ENCODE measurements around the gene MAGI2. TPM values are rescaled to one million over a fixed set of nuclear protein-coding genes. Genes with fewer than 3 reads are reported as not detected.
A peak's percentile ranks its signal among the peaks of the same experiment; 100 is the strongest.

MAGI2 gene
- total RNA-seq (2014; rRNA removed; shearing (Covaris generic)) (0.03 TPM in 1 of 2 replicates, not detected in the other), total RNA-seq (2022) (0.13 and 0.17 TPM in 2 replicates), Bru-seq, nascent RNA (percentile 1 among the genes with signal in this experiment), BruChase-seq, experiment 1, labeled RNA remaining after a 6-hour chase (percentile 0 among the genes with signal in this experiment), BruChase-seq, experiment 2, labeled RNA remaining after a 2-hour chase (percentile 0 among the genes with signal in this experiment)
- long read RNA-seq, partial matches to known transcripts, result 0 of 1 reads
- long read RNA-seq, other reads (novel, unspliced or antisense), result 1 of 1 reads

DNA sequence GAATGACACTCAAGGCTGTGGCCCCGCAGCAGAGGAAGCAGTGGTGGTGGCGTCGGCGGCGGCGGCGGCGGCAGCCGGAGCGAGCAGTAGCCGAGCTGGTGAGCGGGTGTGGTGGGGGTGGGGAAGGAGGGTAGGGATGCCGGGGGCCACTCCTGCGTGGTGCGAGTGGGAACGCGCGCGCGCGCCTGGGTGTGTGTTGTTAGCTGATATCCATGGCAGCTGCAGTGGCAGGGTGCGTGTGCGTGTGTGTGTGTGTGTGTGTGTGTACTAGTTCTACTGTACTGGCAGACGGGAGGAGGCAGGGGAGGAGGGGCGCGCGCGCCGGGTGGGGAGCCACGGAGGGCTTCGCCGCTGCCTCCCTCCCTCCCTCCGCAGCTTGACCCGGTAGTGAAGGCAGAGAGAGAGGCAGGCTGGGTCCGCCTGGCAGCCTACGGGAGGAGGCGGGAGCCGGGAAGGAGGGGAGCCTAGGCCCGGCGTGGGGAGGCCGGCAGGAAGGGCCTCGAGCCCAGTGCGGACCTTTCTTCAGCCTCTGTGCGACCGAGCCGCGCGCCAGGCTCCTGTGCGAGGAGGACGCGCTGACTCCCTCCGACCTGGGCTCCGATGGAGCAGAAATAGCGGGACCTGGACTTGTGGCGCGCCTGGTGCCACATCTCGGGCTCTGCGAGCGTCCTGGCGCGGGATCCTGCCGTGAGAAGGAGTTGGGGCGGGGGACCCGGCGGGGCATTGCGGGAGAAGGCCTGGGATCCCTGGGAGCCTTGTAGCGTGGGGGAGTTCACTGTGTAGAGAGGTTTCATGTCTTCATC lies at the start of gene MAGI2:
MAGI2 (minus strand) TSS at position 110 of the 803 bp plus-strand sequence. CDS start 347 bp downstream, outside the sequence.
- no TSS peak for BruUV-seq (replicated peaks)
- no peak within 1 kb of the TSS for H3K4me3 ChIP-seq (ENCODE audit: low read depth, low read length, poor library complexity, severe bottlenecking)
- H2AFZ ChIP-seq (ENCODE audit: low read length), result no peak within 1 kb of the TSS
- no peak within 1 kb of the TSS for H3K4me2 ChIP-seq (ENCODE audit: low read length)
- ChIA-PET CTCF (ENCODE audit: unreplicated experiment) (no interaction called here), POLR2A (no interaction called here)
- no peaks in the 10 kb centered on the region for H4K20me1 ChIP-seq (ENCODE audit: insufficient read depth, low read length)
- H3K4me1 ChIP-seq (ENCODE audit: insufficient read depth, low read length, poor library complexity, severe bottlenecking), result no peaks in the 10 kb centered on the region
- no peaks in the 10 kb centered on the region for H3K36me3 ChIP-seq (ENCODE audit: insufficient read depth, low read length)
- no peak for DNase-seq (ENCODE audit: low spot score)
- TF ChIP-seq, protein P1, sequence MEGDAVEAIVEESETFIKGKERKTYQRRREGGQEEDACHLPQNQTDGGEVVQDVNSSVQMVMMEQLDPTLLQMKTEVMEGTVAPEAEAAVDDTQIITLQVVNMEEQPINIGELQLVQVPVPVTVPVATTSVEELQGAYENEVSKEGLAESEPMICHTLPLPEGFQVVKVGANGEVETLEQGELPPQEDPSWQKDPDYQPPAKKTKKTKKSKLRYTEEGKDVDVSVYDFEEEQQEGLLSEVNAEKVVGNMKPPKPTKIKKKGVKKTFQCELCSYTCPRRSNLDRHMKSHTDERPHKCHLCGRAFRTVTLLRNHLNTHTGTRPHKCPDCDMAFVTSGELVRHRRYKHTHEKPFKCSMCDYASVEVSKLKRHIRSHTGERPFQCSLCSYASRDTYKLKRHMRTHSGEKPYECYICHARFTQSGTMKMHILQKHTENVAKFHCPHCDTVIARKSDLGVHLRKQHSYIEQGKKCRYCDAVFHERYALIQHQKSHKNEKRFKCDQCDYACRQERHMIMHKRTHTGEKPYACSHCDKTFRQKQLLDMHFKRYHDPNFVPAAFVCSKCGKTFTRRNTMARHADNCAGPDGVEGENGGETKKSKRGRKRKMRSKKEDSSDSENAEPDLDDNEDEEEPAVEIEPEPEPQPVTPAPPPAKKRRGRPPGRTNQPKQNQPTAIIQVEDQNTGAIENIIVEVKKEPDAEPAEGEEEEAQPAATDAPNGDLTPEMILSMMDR (conservative IDR thresholded peaks at IDR 0.05; ENCODE audit: low read length), result no peak
- no peak for TF ChIP-seq EZH2phosphoT487 (IDR thresholded peaks at IDR 0.05; ENCODE audit: borderline replicate concordance, low read depth, low read length)
- no peaks in the 10 kb centered on the region for H3K9me2 ChIP-seq (ENCODE audit: insufficient read depth, low read length)
- H3K9me3 ChIP-seq (ENCODE audit: low read length), result no peaks in the 10 kb centered on the region
- H3K27ac ChIP-seq (ENCODE audit: low read depth, low read length, poor library complexity, severe bottlenecking), result no peak within 1 kb of the TSS
- H3K79me2 ChIP-seq (ENCODE audit: insufficient read depth, low read depth, low read length), result no peaks in the 10 kb centered on the region
- intact Hi-C loops (cut with micrococcal nuclease; ENCODE audit: unreplicated experiment), result no loop called here

DNA sequence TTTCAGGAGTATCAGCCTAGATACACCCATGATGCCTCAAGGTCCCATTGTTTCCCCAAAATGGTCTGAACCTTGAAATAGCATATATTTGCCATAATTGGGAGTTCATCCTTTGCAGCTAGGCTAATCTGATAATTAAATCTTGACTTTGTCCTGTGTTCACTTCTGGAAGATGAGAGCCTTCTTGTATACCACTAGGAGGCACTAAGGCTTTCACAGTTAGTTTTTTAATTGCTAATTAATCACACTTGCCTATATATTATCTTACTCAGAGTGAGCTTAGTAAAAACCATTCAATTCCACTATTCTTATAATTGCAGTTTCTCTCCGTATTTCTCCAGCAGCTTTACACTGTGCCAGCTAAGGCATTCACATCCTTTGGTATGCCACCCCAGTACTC lies 48.7 kb upstream of the MAGI2 start:
- Histone ChIP-seq H3K4me2 (ENCODE audit: low read length) (no peak overlapping the region), H3K27ac (ENCODE audit: low read depth, low read length, poor library complexity, severe bottlenecking) (no peak overlapping the region), H4K20me1 (ENCODE audit: insufficient read depth, low read length) (no peaks in the 10 kb centered on the region), H3K4me3 (ENCODE audit: low read depth, low read length, poor library complexity, severe bottlenecking) (no peak overlapping the region), H3K79me2 (ENCODE audit: insufficient read depth, low read depth, low read length) (no peaks in the 10 kb centered on the region), H2AFZ (ENCODE audit: low read length) (no peak overlapping the region), H3K9me2 (ENCODE audit: insufficient read depth, low read length) (no peaks in the 10 kb centered on the region), H3K36me3 (ENCODE audit: insufficient read depth, low read length) (no peaks in the 10 kb centered on the region), H3K9me3 (ENCODE audit: low read length) (no peaks in the 10 kb centered on the region), H3K4me1 (ENCODE audit: insufficient read depth, low read length, poor library complexity, severe bottlenecking) (no peaks in the 10 kb centered on the region)
- TF ChIP-seq EZH2phosphoT487 (IDR thresholded peaks at IDR 0.05; ENCODE audit: borderline replicate concordance, low read depth, low read length), result no peak
- TF ChIP-seq, protein P1 (conservative IDR thresholded peaks at IDR 0.05; ENCODE audit: low read length), result peak; percentile 38
- BruUV-seq (replicated peaks), result no TSS peak
- DNase-seq (ENCODE audit: low spot score), result no peak
- ChIA-PET CTCF (ENCODE audit: unreplicated experiment) (no interaction called here), POLR2A (no interaction called here)
- intact Hi-C loops (cut with micrococcal nuclease; ENCODE audit: unreplicated experiment), result no loop called here

DNA sequence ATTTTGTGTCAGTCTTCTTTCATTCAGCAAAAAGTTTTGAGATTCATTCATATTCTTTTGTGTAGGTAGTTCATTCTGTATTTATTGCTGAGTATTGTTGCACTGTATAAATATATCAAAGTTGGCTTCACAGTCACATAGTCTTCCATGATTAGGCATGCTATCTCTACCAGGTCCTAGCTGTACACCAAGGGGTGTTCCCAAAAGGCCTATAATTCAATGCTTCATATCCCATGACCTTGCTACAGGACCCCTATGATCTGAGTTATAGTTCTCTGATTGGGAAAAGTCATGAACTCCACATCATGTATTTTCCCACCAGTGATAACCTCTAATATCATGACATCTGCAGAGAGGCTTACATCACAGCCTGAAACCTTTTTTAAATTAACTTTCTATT lies 47.3 kb upstream of the MAGI2 start:
- H3K4me3 ChIP-seq (ENCODE audit: low read depth, low read length, poor library complexity, severe bottlenecking), result no peak overlapping the region
- POLR2A ChIA-PET, result no interaction called here

More for the DNA sequence above, 47.3 kb upstream of the MAGI2 start:
- BruUV-seq (replicated peaks), result no TSS peak
- TF ChIP-seq, protein P1 (conservative IDR thresholded peaks at IDR 0.05; ENCODE audit: low read length), result no peak
- TF ChIP-seq EZH2phosphoT487 (IDR thresholded peaks at IDR 0.05; ENCODE audit: borderline replicate concordance, low read depth, low read length), result no peak
- intact Hi-C loops (cut with micrococcal nuclease; ENCODE audit: unreplicated experiment), result no loop called here
- H3K9me2 ChIP-seq (ENCODE audit: insufficient read depth, low read length), result no peaks in the 10 kb centered on the region
- DNase-seq (ENCODE audit: low spot score), result no peak
- CTCF ChIA-PET (ENCODE audit: unreplicated experiment), result no interaction called here
- H3K36me3 ChIP-seq (ENCODE audit: insufficient read depth, low read length), result no peaks in the 10 kb centered on the region
- H3K27ac ChIP-seq (ENCODE audit: low read depth, low read length, poor library complexity, severe bottlenecking), result no peak overlapping the region
- H3K79me2 ChIP-seq (ENCODE audit: insufficient read depth, low read depth, low read length), result no peaks in the 10 kb centered on the region
- H2AFZ ChIP-seq (ENCODE audit: low read length), result no peak overlapping the region
- no peaks in the 10 kb centered on the region for H4K20me1 ChIP-seq (ENCODE audit: insufficient read depth, low read length)
- no peaks in the 10 kb centered on the region for H3K4me1 ChIP-seq (ENCODE audit: insufficient read depth, low read length, poor library complexity, severe bottlenecking)
- H3K9me3 ChIP-seq (ENCODE audit: low read length), result no peaks in the 10 kb centered on the region
- no peak overlapping the region for H3K4me2 ChIP-seq (ENCODE audit: low read length)
